K562 (cell line): ENCODE data around the gene CEP68. TPM values are rescaled to one million over a fixed set of nuclear protein-coding genes. Genes with fewer than 3 reads are reported as not detected.

Experiments
- DACH1 ChIP-seq: fragments of 450-650 bp; IDR thresholded peaks from 2 replicates; pipeline ENCODE4 v1.6.1; 2018; ENCODE audit not compliant: partially characterized antibody
- FOSL1 ChIP-seq: fragments of 200-800 bp; sonication (Bioruptor generic); conservative IDR thresholded peaks from 2 replicates; pipeline ENCODE4 v1.6.1; 2016; ENCODE audit warnings: missing genetic modification characterization, missing compliant biosample characterization
- GATA2 ChIP-seq: sonication (generic); formaldehyde crosslinking; IDR thresholded peaks from 2 replicates; pipeline ENCODE4 v1.4.0; 2020; ENCODE audit warnings: mild to moderate bottlenecking, missing genetic modification reagents
- ILF3 ChIP-seq: fragments of 450-650 bp; IDR thresholded peaks from 2 replicates; pipeline ENCODE4 v1.6.1; 2018; ENCODE audit warnings: antibody characterized with exemption, mild to moderate bottlenecking, moderate library complexity, borderline replicate concordance
- MBD1 ChIP-seq: fragments of 250-450 bp; sonication (Bioruptor Pico); IDR thresholded peaks from 2 replicates; pipeline ENCODE4 v1.8.0; 2022; ENCODE audit warnings: inconsistent platforms
- MLX ChIP-seq, 2 experiments: fragments of 450-650 bp in 1 of 2; sonication (generic) in 1 of 2; formaldehyde crosslinking; conservative IDR thresholded peaks; 2 replicates each; pipeline versions ENCODE4 v1.4.0 to v1.8.1; 2020 to 2022; ENCODE audit warnings: mild to moderate bottlenecking in 1 of 2, missing genetic modification reagents in 1 of 2
- NCOA1 ChIP-seq: fragments of 450-650 bp; IDR thresholded peaks from 2 replicates; pipeline ENCODE4 v1.6.1; 2016; ENCODE audit warnings: low read depth
- NEUROD1 ChIP-seq: fragments of 150-350 bp; IDR thresholded peaks from 2 replicates; pipeline ENCODE4 v1.6.1; 2014; ENCODE audit warnings: borderline replicate concordance, low read length, low read depth; ENCODE audit not compliant: partially characterized antibody
- PRMT5 ChIP-seq: sonication (generic); formaldehyde crosslinking; IDR thresholded peaks from 2 replicates; pipeline ENCODE4 v1.5.0; 2020; ENCODE audit warnings: missing genetic modification reagents
- RCOR1 ChIP-seq, 2 experiments: IDR thresholded peaks; 2 replicates each; pipeline ENCODE4 v1.6.1; 2012; ENCODE audit warnings: low read depth in 2 of 2, low read length in 2 of 2, borderline replicate concordance in 1 of 2, improper control_type of control experiment in 1 of 2
- TAF7 ChIP-seq: fragments of 450-650 bp; IDR thresholded peaks from 2 replicates; pipeline ENCODE4 v1.6.1; 2016; ENCODE audit warnings: missing genetic modification characterization, missing compliant biosample characterization
- TEAD2 ChIP-seq: fragments of 450-650 bp; IDR thresholded peaks from 2 replicates; pipeline ENCODE4 v1.6.1; 2016; ENCODE audit warnings: missing genetic modification characterization, control low read depth, missing compliant biosample characterization
- TRIM24 ChIP-seq, 2 experiments: fragments of 450-650 bp; IDR thresholded peaks; 2 replicates each; pipeline ENCODE4 v1.6.1; 2016
- USF1 ChIP-seq: sonication (generic); formaldehyde crosslinking; IDR thresholded peaks from 2 replicates; pipeline ENCODE4 v1.9.0; 2022; ENCODE audit warnings: mild to moderate bottlenecking, missing genetic modification reagents
- ZKSCAN8 ChIP-seq: fragments of 200-800 bp; sonication (Bioruptor generic); IDR thresholded peaks from 2 replicates; pipeline ENCODE4 v1.6.1; 2016; ENCODE audit warnings: missing genetic modification characterization, missing compliant biosample characterization
- ZNF408 ChIP-seq: fragments of 250-450 bp; sonication (Bioruptor Pico); IDR thresholded peaks from 2 replicates; pipeline ENCODE4 v1.4.0; 2020; ENCODE audit warnings: low read depth, mild to moderate bottlenecking, moderate library complexity
- ZNF512 ChIP-seq: IDR thresholded peaks from 2 replicates; pipeline ENCODE4 v1.6.1; 2016; ENCODE audit warnings: missing genetic modification characterization, missing compliant biosample characterization
- ZNF764 ChIP-seq: fragments of 250-450 bp; sonication (Bioruptor Pico); IDR thresholded peaks from 2 replicates; pipeline ENCODE4 v1.4.0; 2020; ENCODE audit warnings: low read depth, mild to moderate bottlenecking, moderate library complexity
- polyA plus RNA-seq, 8 experiments: library from polyadenylated mRNA; depleted of rRNA in 4 of 8; stranded (reverse) in 5 of 8; unstranded in 3 of 8; fragments of >200 nt; fragmentation: Nextera tagmentation in 2 of 8; fragmentation: Illumina TruSeq in 1 of 8; extraction: Ambion mirVana in 2 of 8; extraction: Trizol in 1 of 8; gene quantifications; 2 replicates each; pipeline versions ENCODE4 v1.2.1 to v1.2.3, GENCODE V29; 2011 to 2014; ENCODE audit warnings: inconsistent platforms in 1 of 8, missing spikeins in 1 of 8
- total RNA-seq, 7 experiments: library from RNA; depleted of rRNA in 6 of 7; stranded (reverse); fragments of >200 nt in 6 of 7; fragmentation: Illumina TruSeq in 2 of 7; extraction: Trizol in 2 of 7; gene quantifications; 2 replicates each; pipeline versions ENCODE4 v1.2.1 to v1.2.3, GENCODE V29; 2011 to 2021; ENCODE audit warnings: low replicate concordance in 1 of 7
- TF ChIP-seq, protein P1 (sequence below): fragments of 450-650 bp; IDR thresholded peaks from 2 replicates; pipeline ENCODE4 v1.6.1; 2016; ENCODE audit warnings: antibody characterized with exemption
- TF ChIP-seq, protein P2 (sequence below), 2 experiments: fragments of 250-450 bp in 1 of 2; fragments of 450-650 bp in 1 of 2; sonication (Bioruptor Pico) in 1 of 2; IDR thresholded peaks; 2 replicates each; pipeline versions ENCODE4 v1.6.1 to v1.8.0; 2016 to 2021; ENCODE audit warnings: mild to moderate bottlenecking in 2 of 2, moderate library complexity in 2 of 2, missing compliant biosample characterization in 1 of 2, missing genetic modification characterization in 1 of 2

Gene CEP68
- total and polyA plus RNA-seq, 9 of the 15 experiments (the other 6 are each of a cell fraction or from before 2014, with no cell fraction given) = 1.4 to 8.5 (median 5.2) TPM

DNA sequence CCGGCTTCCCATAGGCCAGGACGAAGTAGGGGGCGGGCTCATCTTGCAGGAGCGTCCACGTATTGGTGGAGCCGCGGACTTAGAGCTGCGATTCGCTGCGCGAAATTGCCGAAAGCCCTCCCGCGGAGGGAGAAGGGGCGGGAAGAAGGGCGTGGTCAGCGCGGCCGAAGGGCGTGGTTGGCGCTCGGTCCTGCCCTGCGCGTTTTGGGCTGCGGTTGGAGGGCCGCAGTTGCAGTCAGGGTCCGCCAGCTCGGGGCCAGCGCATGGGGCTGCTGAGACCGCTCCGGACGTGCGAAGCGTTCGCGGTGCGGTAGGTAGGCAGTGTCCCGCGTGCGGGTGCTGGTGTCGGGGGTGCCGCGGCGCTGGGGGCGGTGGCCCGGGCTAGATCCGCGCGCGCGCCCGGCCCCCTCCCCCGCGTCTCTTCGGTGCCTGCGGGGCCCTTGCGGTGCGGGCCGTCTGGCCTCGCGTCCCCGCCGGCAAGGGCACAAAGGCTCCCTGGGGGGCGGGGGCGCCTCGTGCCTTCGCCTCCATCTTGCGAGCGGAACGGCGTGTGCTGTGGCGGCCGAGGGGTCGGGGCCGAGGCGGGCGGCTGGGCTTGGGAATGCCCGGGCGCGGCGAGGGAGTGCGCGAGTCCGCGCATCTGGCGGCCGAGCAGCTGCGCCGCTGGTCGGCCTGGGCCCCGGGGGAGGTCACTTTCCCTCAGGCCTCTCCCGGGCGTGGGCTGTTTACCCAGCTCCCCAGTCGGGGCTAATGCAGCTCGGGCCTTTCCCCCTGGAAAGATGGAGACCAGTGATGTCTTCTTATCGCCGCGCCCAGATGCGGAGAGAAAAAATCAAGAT, at the start of gene CEP68 (continued):
- no peak; the same call in 1 of the 2 replicates for TF ChIP-seq USF1 (CRISPR knock-in tag)
- peak; percentile 54; the same call in 1 of the 2 replicates for TF ChIP-seq ILF3
- no peak for TF ChIP-seq MLX (CRISPR knock-in tag; conservative IDR thresholded peaks at IDR 0.05)
- no peak for TF ChIP-seq TEAD2
- TF ChIP-seq TRIM24 (IDR thresholded peaks at IDR 0.05) = no peak
- no peak for TF ChIP-seq ZKSCAN8
- TF ChIP-seq, protein P1, sequence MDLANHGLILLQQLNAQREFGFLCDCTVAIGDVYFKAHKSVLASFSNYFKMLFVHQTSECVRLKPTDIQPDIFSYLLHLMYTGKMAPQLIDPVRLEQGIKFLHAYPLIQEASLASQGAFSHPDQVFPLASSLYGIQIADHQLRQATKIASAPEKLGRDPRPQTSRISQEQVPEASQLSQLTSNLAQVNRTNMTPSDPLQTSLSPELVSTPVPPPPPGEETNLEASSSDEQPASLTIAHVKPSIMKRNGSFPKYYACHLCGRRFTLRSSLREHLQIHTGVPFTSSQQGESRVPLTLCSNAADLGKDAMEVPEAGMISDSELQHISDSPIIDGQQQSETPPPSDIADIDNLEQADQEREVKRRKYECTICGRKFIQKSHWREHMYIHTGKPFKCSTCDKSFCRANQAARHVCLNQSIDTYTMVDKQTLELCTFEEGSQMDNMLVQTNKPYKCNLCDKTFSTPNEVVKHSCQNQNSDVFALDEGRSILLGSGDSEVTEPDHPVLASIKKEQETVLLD = no peak
- peak; percentile 25; the same call in 1 of the 2 replicates for TF ChIP-seq TAF7 (tag)
- TF ChIP-seq GATA2 (CRISPR knock-in tag) = no peak
- no peak for TF ChIP-seq DACH1
- TF ChIP-seq ZNF512 (tag) = no peak
- no peak for TF ChIP-seq PRMT5 (CRISPR knock-in tag)
- peak; percentile 51; the same call in 1 of the 2 replicates for TF ChIP-seq FOSL1 (tag)
- peak; percentile 72 to 98 for TF ChIP-seq RCOR1 (IDR thresholded peaks at IDR 0.05; ENCODE audit: borderline replicate concordance in 1 of 2, low read depth in 2 of 2, low read length in 2 of 2)
- TF ChIP-seq NEUROD1 = peak; percentile 93
- TF ChIP-seq, protein P2, sequence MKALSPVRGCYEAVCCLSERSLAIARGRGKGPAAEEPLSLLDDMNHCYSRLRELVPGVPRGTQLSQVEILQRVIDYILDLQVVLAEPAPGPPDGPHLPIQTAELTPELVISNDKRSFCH (CRISPR knock-in tag; IDR thresholded peaks at IDR 0.05) = no peak
- TF ChIP-seq, protein P2 (tag; IDR thresholded peaks at IDR 0.05) = peak; percentile 75; the same call in 1 of the 2 replicates
- TF ChIP-seq MBD1 (CRISPR knock-in tag) = no peak
- TF ChIP-seq ZNF764 (CRISPR knock-in tag) = no peak
- TF ChIP-seq NCOA1 = no peak
- TF ChIP-seq ZNF408 (CRISPR knock-in tag) = peak; percentile 57; the same call in 1 of the 2 replicates
